NAMALWA (cell line): Measurements from ENCODE around the gene GABRB3.

ENCODE experiments used
- DNase-seq: peaks from one replicate; pipeline ENCODE4 v3.0.0-alpha.2; 2015; ENCODE audit warnings: low spot score

GABRB3 gene

GRCh38 chr15:26628879-26629529, 143.9 kb downstream of the GABRB3 start:
- DNase-seq = no peak

- DNase-seq = no peak
Measured at GRCh38 chr15:26628071-26628470, 144.8 kb downstream of the GABRB3 start.

GRCh38 chr15:26624128-26624527, 148.7 kb downstream of the GABRB3 start:
- no peak for DNase-seq

- no peak for DNase-seq
Measured at GRCh38 chr15:26623071-26623470, 149.8 kb downstream of the GABRB3 start.

- no peak for DNase-seq
Measured at GRCh38 chr15:26621816-26622215, 151.1 kb downstream of the GABRB3 start.

GRCh38 chr15:26620528-26621458, 152.1 kb downstream of the GABRB3 start:
- DNase-seq = no peak

GRCh38 chr15:26615927-26616302, 157.0 kb downstream of the GABRB3 start:
- DNase-seq = no peak

GRCh38 chr15:26615188-26615926, 157.5 kb downstream of the GABRB3 start:
- no peak for DNase-seq

- DNase-seq = no peak
Measured at GRCh38 chr15:26614734-26615133, 158.1 kb downstream of the GABRB3 start.

GRCh38 chr15:26598704-26599103, 174.2 kb downstream of the GABRB3 start:
- no peak for DNase-seq

GRCh38 chr15:26595611-26596010, 177.3 kb downstream of the GABRB3 start:
- DNase-seq = no peak

GRCh38 chr15:26590676-26591075, 182.2 kb downstream of the GABRB3 start:
- no peak for DNase-seq

GRCh38 chr15:26582840-26583239, 190.0 kb downstream of the GABRB3 start:
- DNase-seq = no peak

GRCh38 chr15:26580943-26581342, 191.9 kb downstream of the GABRB3 start:
- DNase-seq = no peak

GRCh38 chr15:26572602-26573350, 200.1 kb downstream of the GABRB3 start:
- DNase-seq = no peak

- no peak for DNase-seq
Measured at GRCh38 chr15:26571346-26571745, 201.5 kb downstream of the GABRB3 start.

GRCh38 chr15:26565542-26565941, 207.3 kb downstream of the GABRB3 start:
- no peak for DNase-seq

- no peak for DNase-seq
Measured at GRCh38 chr15:26564361-26564760, 208.5 kb downstream of the GABRB3 start.

- no peak for DNase-seq
Measured at GRCh38 chr15:26562336-26562735, 210.5 kb downstream of the GABRB3 start.

- no peak for DNase-seq
Measured at GRCh38 chr15:26561896-26562295, 211.0 kb downstream of the GABRB3 start.

GRCh38 chr15:26561130-26561529, 211.7 kb downstream of the GABRB3 start:
- DNase-seq = no peak

- DNase-seq = no peak
Measured at GRCh38 chr15:26555898-26556297, 217.0 kb downstream of the GABRB3 start.
